HCT116 (cell line): ENCODE data around the gene CIDEC. TPM values are rescaled to one million over a fixed set of nuclear protein-coding genes. Genes with fewer than 3 reads are reported as not detected.

Experiments used
- ATAC-seq: fragments of 200-7000 bp; cut with Tn5 transposase; 2 replicates; pipeline ENCODE4 v1.9.1; 2020; ENCODE audit warnings: mild to moderate bottlenecking, moderate library complexity
- BruUV-seq: library from RNA; stranded (reverse); fragments of 400-500 nt; replicated peaks from 2 replicates; lab custom pipeline; 2021; lab: Mats Ljungman, UMichigan
- CTCF ChIA-PET: fragments of 300-600 bp; sonication (Branson Sonifier 250); formaldehyde crosslinking; loops from one replicate; lab custom pipeline; 2021; ENCODE audit warnings: antibody characterized with exemption; lab: Charles Lee
- POLR2A ChIA-PET: fragments of 300-600, 350-600 bp; sonication (Branson Sonifier 250); formaldehyde crosslinking; loops from one replicate; lab custom pipeline; 2021; ENCODE audit warnings: antibody characterized with exemption; lab: Charles Lee
- RAD21 ChIA-PET, 2 experiments: fragments of 300-600 bp; sonication (Branson Sonifier 250); formaldehyde crosslinking; loops; one replicate each; lab custom pipeline; 2023; ENCODE audit warnings: low total read pairs in 2 of 2; ENCODE audit not compliant: uncharacterized antibody in 2 of 2, unreplicated experiment in 2 of 2, low non-redundant PET in 1 of 2; lab: Charles Lee
- DNase-seq: peaks from one replicate; pipeline ENCODE4 v3.0.0-alpha.2; 2010; ENCODE audit warnings: low read depth, low spot score
- H2AFZ ChIP-seq: fragments of 200-600 bp; shearing (Covaris generic), sonication (generic); 2 replicates; pipeline ENCODE4 v1.6.1; 2017; ENCODE audit warnings: low read depth, mixed run types, mixed read lengths, antibody characterized with exemption, low read length; ENCODE audit not compliant: poor library complexity, severe bottlenecking
- H3K27ac ChIP-seq: 2 replicates; pipeline ENCODE4 v1.5.1; 2012; ENCODE audit warnings: low read depth, low read length
- H3K27me3 ChIP-seq: fragments of 200-600 bp; sonication (generic); 2 replicates; pipeline ENCODE4 v1.6.1; 2016; ENCODE audit warnings: mixed run types, low read length, mixed read lengths; ENCODE audit not compliant: insufficient read depth
- H3K36me3 ChIP-seq, 2 experiments: fragments of 200-500 bp in 1 of 2; fragments of 200-600 bp in 1 of 2; sonication (Bioruptor generic) in 1 of 2; sonication (generic) in 1 of 2; 2 replicates each; pipeline versions ENCODE4 v1.5.1 to v1.6.1; 2014 to 2016; ENCODE audit warnings: low read length in 2 of 2, inconsistent platforms in 1 of 2, mixed read lengths in 1 of 2, mixed run types in 1 of 2; ENCODE audit not compliant: insufficient read depth in 2 of 2, control insufficient read depth in 1 of 2
- H3K4me1 ChIP-seq, 2 experiments: fragments of 200-600 bp in 1 of 2; sonication (generic) in 1 of 2; 2 replicates each; pipeline versions ENCODE4 v1.5.1 to v1.6.1; 2012 to 2017; ENCODE audit warnings: low read length in 2 of 2, inconsistent platforms in 1 of 2, mild to moderate bottlenecking in 1 of 2, mixed read lengths in 1 of 2, mixed run types in 1 of 2, moderate library complexity in 1 of 2; ENCODE audit not compliant: insufficient read depth in 2 of 2, control insufficient read depth in 1 of 2
- H3K4me2 ChIP-seq: fragments of 200-600 bp; sonication (generic); 2 replicates; pipeline ENCODE4 v1.6.1; 2017; ENCODE audit warnings: mixed run types, low read length, mixed read lengths
- H3K4me3 ChIP-seq, 2 experiments: fragments of 200-600 bp in 1 of 2; sonication (generic) in 1 of 2; replicated peaks in 1 of 2; 2 replicates each; pipeline ENCODE4 v1.5.1; 2011 to 2016; ENCODE audit warnings: low read length in 2 of 2, control low read depth in 1 of 2, low read depth in 1 of 2, mild to moderate bottlenecking in 1 of 2, mixed read lengths in 1 of 2, mixed run types in 1 of 2
- H3K79me2 ChIP-seq: fragments of 200-600 bp; sonication (generic); 2 replicates; pipeline ENCODE4 v1.6.1; 2017; ENCODE audit warnings: mild to moderate bottlenecking, mixed run types, low read length, moderate library complexity, mixed read lengths; ENCODE audit not compliant: insufficient read depth
- H3K9ac ChIP-seq: fragments of 200-600 bp; sonication (generic); 2 replicates; pipeline ENCODE4 v1.6.1; 2016; ENCODE audit warnings: low read length, mixed read lengths
- H3K9me2 ChIP-seq: fragments of 200-600 bp; sonication (generic), shearing (Covaris generic); 2 replicates; pipeline ENCODE4 v1.6.1; 2017; ENCODE audit warnings: mixed run types, mild to moderate bottlenecking, moderate library complexity; ENCODE audit not compliant: insufficient read depth
- H3K9me3 ChIP-seq, 2 experiments: fragments of 200-500 bp in 1 of 2; fragments of 200-600 bp in 1 of 2; sonication (Bioruptor generic) in 1 of 2; sonication (generic) in 1 of 2; 2 replicates each; pipeline ENCODE4 v1.6.1; 2014 to 2017; ENCODE audit warnings: low read length in 2 of 2, mixed read lengths in 2 of 2, inconsistent platforms in 1 of 2, low read depth in 1 of 2, mild to moderate bottlenecking in 1 of 2, mixed run types in 1 of 2, moderate library complexity in 1 of 2; ENCODE audit not compliant: control insufficient read depth in 1 of 2, insufficient read depth in 1 of 2
- H4K20me1 ChIP-seq: fragments of 200-600 bp; sonication (generic), shearing (Covaris generic); 2 replicates; pipeline ENCODE4 v1.6.1; 2017; ENCODE audit warnings: mixed run types, mild to moderate bottlenecking, moderate library complexity; ENCODE audit not compliant: insufficient read depth
- CBX3 ChIP-seq: IDR thresholded peaks from 2 replicates; pipeline ENCODE4 v1.6.1; 2012; ENCODE audit warnings: low read depth
- EGR1 ChIP-seq: IDR thresholded peaks from 2 replicates; pipeline ENCODE4 v1.6.1; 2012; ENCODE audit warnings: low read depth
- ELF1 ChIP-seq: IDR thresholded peaks from 2 replicates; pipeline ENCODE4 v1.6.1; 2012; ENCODE audit warnings: low read depth, borderline replicate concordance
- EZH2 ChIP-seq: fragments of 200-600 bp; sonication (generic); IDR thresholded peaks from 2 replicates; pipeline ENCODE4 v1.6.1; 2017; ENCODE audit warnings: antibody characterized with exemption, mixed run types
- EZH2phosphoT487 ChIP-seq: fragments of 200-600 bp; IDR thresholded peaks from 2 replicates; pipeline ENCODE4 v1.6.1; 2018; ENCODE audit warnings: antibody characterized with exemption, borderline replicate concordance
- FOSL1 ChIP-seq: IDR thresholded peaks from 2 replicates; pipeline ENCODE4 v1.6.1; 2012; ENCODE audit warnings: low read depth
- JUND ChIP-seq: IDR thresholded peaks from 2 replicates; pipeline ENCODE4 v1.6.1; 2012
- MAX ChIP-seq: IDR thresholded peaks from 2 replicates; pipeline ENCODE4 v1.6.1; 2012
- POLR2A ChIP-seq: IDR thresholded peaks from 2 replicates; pipeline ENCODE4 v1.7.0; 2011; ENCODE audit warnings: borderline replicate concordance; ENCODE audit not compliant: insufficient read depth, insufficient read length; ENCODE audit errors: extremely low read depth
- POLR2AphosphoS5 ChIP-seq: IDR thresholded peaks from 2 replicates; pipeline ENCODE4 v1.6.1; 2011; ENCODE audit warnings: mild to moderate bottlenecking, low read depth, low read length, moderate library complexity
- RAD21 ChIP-seq: IDR thresholded peaks from 2 replicates; pipeline ENCODE4 v1.6.1; 2012; ENCODE audit warnings: low read depth, mild to moderate bottlenecking
- SP1 ChIP-seq: IDR thresholded peaks from 2 replicates; pipeline ENCODE4 v1.6.1; 2012; ENCODE audit warnings: low read depth
- SRF ChIP-seq: IDR thresholded peaks from 2 replicates; pipeline ENCODE4 v1.6.1; 2012; ENCODE audit warnings: low read depth
- TCF7L2 ChIP-seq: IDR thresholded peaks from 2 replicates; pipeline ENCODE4 v1.7.0; 2011; ENCODE audit warnings: borderline replicate concordance, inconsistent platforms; ENCODE audit not compliant: insufficient read depth, insufficient read length; ENCODE audit errors: extremely low read depth
- YY1 ChIP-seq: IDR thresholded peaks from 2 replicates; pipeline ENCODE4 v1.6.1; 2011; ENCODE audit warnings: low read length, low read depth, moderate library complexity, mild to moderate bottlenecking; ENCODE audit not compliant: insufficient replicate concordance; ENCODE audit errors: extremely low read depth
- ZBTB33 ChIP-seq: IDR thresholded peaks from 2 replicates; pipeline ENCODE4 v1.6.1; 2011; ENCODE audit warnings: mild to moderate bottlenecking, low read length, moderate library complexity; ENCODE audit not compliant: insufficient replicate concordance; ENCODE audit errors: extremely low read depth
- ZFX ChIP-seq: fragments of 450-650 bp; IDR thresholded peaks from 2 replicates; pipeline ENCODE4 v1.6.1; 2017
- intact Hi-C: fragments of 100-400 bp; cut with micrococcal nuclease; formaldehyde crosslinking; loops from 2 replicates; pipeline ENCODE4 v1.10.0; 2022
- total RNA-seq: library from RNA; stranded (reverse); gene quantifications from one replicate; pipeline ENCODE4 v1.2.1, GENCODE V29; 2021; ENCODE audit not compliant: unreplicated experiment
- TF ChIP-seq, protein P1 (sequence below): IDR thresholded peaks from 2 replicates; pipeline ENCODE4 v1.6.1; 2012

CIDEC gene
- total RNA-seq, 1 experiment from 2014 or later, result not detected

DNA sequence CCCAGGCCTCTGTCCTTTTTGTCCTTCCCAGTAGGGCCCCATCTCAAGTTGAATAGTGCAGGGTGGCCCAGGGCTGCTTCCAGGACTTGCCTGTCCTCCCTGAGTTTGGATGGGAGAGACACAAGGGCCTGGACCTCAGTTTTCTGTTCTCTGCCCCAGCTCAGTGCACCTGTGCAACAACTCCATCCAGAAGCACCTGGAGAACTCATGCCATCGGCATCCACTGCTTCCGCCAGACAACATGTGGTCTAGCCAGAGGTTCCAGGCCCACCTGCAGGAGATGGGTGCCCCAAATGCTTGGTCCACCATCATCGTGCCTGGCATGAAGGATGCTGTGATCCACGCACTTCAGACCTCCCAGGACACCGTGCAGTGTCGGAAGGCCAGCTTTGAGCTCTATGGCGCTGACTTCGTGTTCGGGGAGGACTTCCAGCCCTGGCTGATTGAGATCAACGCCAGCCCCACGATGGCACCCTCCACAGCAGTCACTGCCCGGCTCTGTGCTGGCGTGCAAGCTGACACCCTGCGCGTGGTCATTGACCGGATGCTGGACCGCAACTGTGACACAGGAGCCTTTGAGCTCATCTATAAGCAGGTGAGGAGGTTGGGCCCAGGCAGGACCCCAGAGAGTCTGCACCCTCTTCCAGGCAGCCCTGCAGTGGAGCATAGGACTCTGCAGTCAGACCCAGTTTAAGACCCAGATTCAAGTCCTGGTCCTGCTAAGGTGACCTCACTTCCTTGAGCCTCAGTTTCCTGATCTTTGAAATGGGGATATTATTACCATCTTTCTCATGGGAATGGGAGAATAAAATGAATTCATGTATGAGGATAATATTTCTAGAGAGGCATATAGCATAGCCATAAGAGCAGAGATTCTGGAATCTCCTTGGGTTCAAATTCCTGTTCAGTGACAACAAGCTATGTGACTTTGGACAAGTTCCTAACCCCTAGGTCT lies 51.0 kb downstream of the CIDEC start:
- ChIA-PET CTCF (no interaction called here), RAD21 (no interaction called here)
- intact Hi-C loops, result no loop called here

More for the DNA sequence above, 51.0 kb downstream of the CIDEC start:
- Histone ChIP-seq H3K4me1 (no peaks in the 10 kb centered on the region), H3K27ac (no peak overlapping the region), H3K36me3 (peaks cover 5 to 12% of the 10 kb centered on the region in 2 experiments; a peak in 2 of 4 replicates), H3K4me3 (no peak overlapping the region), H3K4me2 (no peak overlapping the region), H2AFZ (no peak overlapping the region), H3K9ac (no peak overlapping the region), H3K27me3 (no peaks in the 10 kb centered on the region), H3K9me3 (no peaks in the 10 kb centered on the region), H3K79me2 (no peaks in the 10 kb centered on the region), H3K9me2 (no peaks in the 10 kb centered on the region), H4K20me1 (no peaks in the 10 kb centered on the region)
- POLR2A ChIA-PET, result no interaction called here
- TF ChIP-seq POLR2AphosphoS5 (no peak), ELF1 (no peak), EZH2phosphoT487 (no peak), FOSL1 (no peak), ZBTB33 (no peak), JUND (no peak), YY1 (no peak), SP1 (no peak), EZH2 (no peak), TCF7L2 (no peak), MAX (no peak), SRF (no peak), POLR2A (no peak), EGR1 (no peak), RAD21 (no peak), CBX3 (no peak), ZFX (no peak)
- TF ChIP-seq, protein P1, sequence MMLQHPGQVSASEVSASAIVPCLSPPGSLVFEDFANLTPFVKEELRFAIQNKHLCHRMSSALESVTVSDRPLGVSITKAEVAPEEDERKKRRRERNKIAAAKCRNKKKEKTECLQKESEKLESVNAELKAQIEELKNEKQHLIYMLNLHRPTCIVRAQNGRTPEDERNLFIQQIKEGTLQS, result no peak
- ATAC-seq, result no peak
- DNase-seq, result no peak
- no TSS peak for BruUV-seq
